ENCODE measurements around the gene IPO11.
"Not testable (repeated sequence)": the region's sequence is repeated elsewhere in the genome, so short reads cannot be mapped to it uniquely, and the experiment has no call there.

Gene IPO11

DNA sequence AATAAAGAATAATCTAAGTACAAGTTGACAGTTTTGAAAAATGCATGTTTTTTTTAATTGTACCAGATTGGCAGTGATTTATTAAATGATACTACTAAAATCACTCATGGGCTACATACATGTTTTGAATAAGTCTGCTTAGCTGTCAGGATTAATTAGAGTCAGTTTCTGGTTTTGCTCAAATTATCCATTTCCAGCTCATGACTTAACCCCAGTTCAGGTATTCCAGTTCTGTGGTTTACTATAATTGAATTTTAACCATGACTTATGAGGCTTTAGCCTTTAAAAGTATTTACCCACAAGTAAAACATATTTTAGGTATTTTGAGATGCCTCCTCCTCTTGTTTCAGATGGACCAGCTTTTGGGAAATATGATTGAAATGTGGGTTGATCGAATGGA is 148.2 kb downstream of the IPO11 start:
- no peak for FAIRE-seq
- TF ChIP-seq POLR2A (IDR thresholded peaks at IDR 0.05; ENCODE audit: low read depth, low read length) = no peak

DNA sequence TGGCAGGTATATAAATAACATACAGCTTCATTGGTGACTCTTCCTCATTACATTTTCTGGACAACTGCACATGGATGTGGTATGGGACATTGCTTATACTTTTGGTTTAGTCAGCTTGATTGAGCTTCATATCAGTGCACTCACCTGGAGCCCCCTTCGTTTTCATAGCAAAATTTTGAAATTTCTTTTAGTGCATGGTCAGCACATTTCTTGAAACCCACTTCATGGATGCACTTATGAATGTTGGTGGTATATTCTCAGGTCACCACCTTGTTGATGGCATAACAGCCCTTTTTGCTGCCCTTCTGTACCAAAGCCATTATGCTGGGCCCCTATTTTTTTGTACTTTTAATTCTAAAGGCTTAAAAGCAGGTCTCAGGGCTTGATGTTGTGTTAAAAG is 149.3 kb downstream of the IPO11 start:
- TF ChIP-seq POLR2A (IDR thresholded peaks at IDR 0.05; ENCODE audit: low read depth, low read length) = no peak
- DNase-seq (ENCODE audit: insufficient read length, low spot score) (no peak), FAIRE-seq (no peak)

More for the DNA sequence above, 148.2 kb downstream of the IPO11 start:
- DNase-seq (ENCODE audit: insufficient read length, low spot score) = no peak

- DNase-seq (ENCODE audit: insufficient read length, low spot score) (no peak), FAIRE-seq (no peak)
- no peak for TF ChIP-seq POLR2A (IDR thresholded peaks at IDR 0.05; ENCODE audit: low read depth, low read length)
Observed at GRCh38 chr5:62562867-62563266, 150.3 kb downstream of the IPO11 start.

DNA sequence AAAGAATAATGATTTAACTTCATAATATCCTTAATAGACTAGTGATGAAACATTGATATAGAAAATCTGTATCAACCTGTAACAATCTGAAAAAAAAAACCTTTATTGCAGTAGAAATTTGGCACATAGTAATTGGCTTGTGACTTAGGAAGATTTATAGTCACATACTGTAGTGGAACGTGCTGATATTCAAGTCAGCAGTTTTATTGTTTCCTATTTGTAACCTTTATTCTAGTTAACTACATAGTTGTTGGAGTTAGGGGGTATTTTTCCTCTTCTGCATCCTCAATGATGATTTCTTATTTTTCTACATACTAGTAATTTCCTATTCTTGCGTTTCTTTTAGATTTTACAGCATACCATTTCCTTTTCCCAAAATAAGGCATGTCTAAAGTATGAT is 151.5 kb downstream of the IPO11 start:
- no peak for TF ChIP-seq POLR2A (IDR thresholded peaks at IDR 0.05; ENCODE audit: low read depth, low read length)
- FAIRE-seq (no peak), DNase-seq (ENCODE audit: insufficient read length, low spot score) (no peak)

DNA sequence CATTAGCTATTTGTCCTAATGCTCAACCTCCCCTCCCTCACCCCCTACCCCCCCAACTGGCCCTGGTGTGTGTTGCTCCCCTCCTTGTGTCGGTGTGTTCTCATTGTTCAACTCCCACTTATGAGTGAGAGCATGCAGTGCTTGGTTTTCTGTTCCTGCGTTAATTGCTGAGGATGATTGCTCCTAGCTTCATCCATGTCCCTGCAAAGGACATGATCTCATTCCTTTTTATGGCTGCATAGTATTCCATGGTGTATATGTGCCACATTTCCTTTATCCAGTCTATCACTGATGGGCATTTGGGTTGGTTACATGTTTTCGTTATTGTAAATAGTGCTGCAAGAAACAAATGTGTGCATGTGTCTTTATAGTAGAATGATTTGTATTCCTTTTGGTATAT is 153.2 kb downstream of the IPO11 start:
- DNase-seq (ENCODE audit: insufficient read length, low spot score) = not testable (repeated sequence)

GRCh38 chr5:62568143-62568542 is 155.6 kb downstream of the IPO11 start:
- no peak for TF ChIP-seq POLR2A (IDR thresholded peaks at IDR 0.05; ENCODE audit: low read depth, low read length)
- DNase-seq (ENCODE audit: insufficient read length, low spot score) (no peak), FAIRE-seq (no peak)

More for the DNA sequence above, 153.2 kb downstream of the IPO11 start:
- FAIRE-seq = not testable (repeated sequence)

DNA sequence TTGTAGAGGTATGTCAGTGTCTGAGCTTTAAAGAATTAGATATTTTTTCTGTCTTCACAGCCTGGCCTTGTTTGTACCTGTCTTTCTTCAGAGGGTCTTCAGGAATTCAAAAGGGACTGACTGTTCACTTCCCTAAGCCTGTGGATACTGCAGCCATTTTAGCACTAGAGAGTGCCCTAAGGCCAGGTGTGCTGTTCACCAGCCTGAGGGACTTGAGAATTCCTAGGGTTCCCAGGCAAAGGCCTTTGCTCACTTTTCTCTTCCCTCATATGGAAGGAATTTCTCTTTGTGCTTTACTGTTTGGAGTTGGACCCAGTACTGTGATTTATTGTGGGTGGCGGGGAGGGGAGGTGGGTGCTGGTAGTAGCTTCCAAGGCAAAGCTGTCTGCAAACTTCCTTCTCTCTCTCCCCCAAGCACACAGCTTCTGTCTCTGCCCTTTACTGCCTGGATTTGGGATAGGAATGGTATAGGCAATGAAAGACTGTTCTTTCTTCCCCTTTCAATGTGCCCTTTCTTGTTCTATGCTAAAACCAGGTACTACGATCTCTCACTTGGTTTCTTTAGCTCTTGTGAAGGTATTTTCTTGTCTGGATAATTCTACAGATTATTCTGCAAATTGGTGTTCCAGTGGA is 156.4 kb downstream of the IPO11 start:
- no peak for TF ChIP-seq POLR2A (IDR thresholded peaks at IDR 0.05; ENCODE audit: low read depth, low read length)
- no peak for DNase-seq (ENCODE audit: insufficient read length, low spot score)
- no peak for FAIRE-seq

DNA sequence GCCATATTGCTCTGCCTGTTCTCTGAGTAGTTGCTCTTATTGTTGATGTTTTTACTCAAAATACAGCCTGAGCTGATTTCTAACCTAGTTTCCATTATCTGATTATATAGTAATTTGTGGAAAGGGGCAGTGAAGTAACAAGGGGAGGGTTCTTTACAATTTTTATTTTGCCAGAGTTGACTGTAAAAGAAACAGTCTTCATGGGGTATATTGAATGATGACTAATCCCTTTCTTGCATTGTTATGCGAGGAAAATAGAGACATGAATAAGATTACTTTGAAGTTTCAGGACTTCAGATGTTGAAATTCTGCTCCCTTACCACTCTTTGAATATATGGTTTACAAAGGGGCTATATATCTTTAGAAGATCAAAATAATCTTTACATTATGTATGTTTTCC is 156.9 kb downstream of the IPO11 start:
- no peak for FAIRE-seq
- TF ChIP-seq POLR2A (IDR thresholded peaks at IDR 0.05; ENCODE audit: low read depth, low read length) = no peak
- DNase-seq (ENCODE audit: insufficient read length, low spot score) = no peak

- no peak for FAIRE-seq
- no peak for DNase-seq (ENCODE audit: insufficient read length, low spot score)
- TF ChIP-seq POLR2A (IDR thresholded peaks at IDR 0.05; ENCODE audit: low read depth, low read length) = no peak
Observed at GRCh38 chr5:62572918-62573514, 160.5 kb downstream of the IPO11 start.

GRCh38 chr5:62574599-62574998 is 162.0 kb downstream of the IPO11 start:
- FAIRE-seq = no peak
- DNase-seq (ENCODE audit: insufficient read length, low spot score) = no peak
- TF ChIP-seq POLR2A (IDR thresholded peaks at IDR 0.05; ENCODE audit: low read depth, low read length) = no peak

GRCh38 chr5:62575066-62575465 is 162.5 kb downstream of the IPO11 start:
- FAIRE-seq (peak; percentile 20), DNase-seq (ENCODE audit: insufficient read length, low spot score) (no peak)
- TF ChIP-seq POLR2A (IDR thresholded peaks at IDR 0.05; ENCODE audit: low read depth, low read length) = no peak

GRCh38 chr5:62575489-62575888 is 162.9 kb downstream of the IPO11 start:
- DNase-seq (ENCODE audit: insufficient read length, low spot score) (no peak), FAIRE-seq (no peak)
- no peak for TF ChIP-seq POLR2A (IDR thresholded peaks at IDR 0.05; ENCODE audit: low read depth, low read length)

DNA sequence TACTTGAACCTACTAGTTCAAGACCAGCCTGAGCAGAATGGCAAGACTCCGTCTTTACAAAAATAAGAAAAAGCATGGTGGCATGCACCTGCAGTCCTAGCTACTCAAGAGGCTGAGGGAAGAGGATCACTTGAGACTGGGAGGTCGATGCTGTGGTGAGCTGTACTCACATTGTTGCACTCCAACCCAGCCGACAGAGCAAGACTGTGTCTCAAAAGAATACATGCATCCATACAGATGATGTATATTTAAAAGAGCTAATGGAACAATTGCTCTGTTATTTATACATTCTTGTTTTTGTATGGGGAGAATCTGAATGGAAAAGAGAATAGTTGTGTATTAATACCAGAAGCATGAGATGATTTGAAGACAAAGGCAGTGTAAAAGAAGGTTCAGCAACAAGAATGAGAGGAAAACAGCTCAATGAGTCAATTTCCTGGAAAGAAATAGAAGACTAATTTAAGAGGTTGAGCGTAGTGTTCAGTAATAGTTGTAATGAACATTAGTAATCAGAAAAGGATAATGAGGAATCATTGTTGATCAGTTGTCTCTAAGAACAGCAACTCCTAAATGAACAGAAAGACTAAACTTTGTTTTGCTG is 164.1 kb downstream of the IPO11 start:
- FAIRE-seq = peak; percentile 33

GRCh38 chr5:62577488-62577887 is 164.9 kb downstream of the IPO11 start:
- FAIRE-seq (no peak), DNase-seq (ENCODE audit: insufficient read length, low spot score) (no peak)
- TF ChIP-seq POLR2A (IDR thresholded peaks at IDR 0.05; ENCODE audit: low read depth, low read length) = no peak

More for the DNA sequence above, 164.1 kb downstream of the IPO11 start:
- DNase-seq (ENCODE audit: insufficient read length, low spot score) = no peak
- TF ChIP-seq POLR2A (IDR thresholded peaks at IDR 0.05; ENCODE audit: low read depth, low read length) = no peak

GRCh38 chr5:62578540-62578939 is 166.0 kb downstream of the IPO11 start, which contains the start of gene LRRC70:
TSS of gene LRRC70 (plus strand) at chr5:62578819. CDS start at chr5:62579439, 620 bp downstream.
- FAIRE-seq (no peak), DNase-seq (ENCODE audit: insufficient read length, low spot score) (no peak)
- no peak for TF ChIP-seq POLR2A (IDR thresholded peaks at IDR 0.05; ENCODE audit: low read depth, low read length)

Data from H54 (cell line).